GM23248 (cell line): Measurements from ENCODE around the gene NR5A2. TPM values are rescaled to one million over a fixed set of nuclear protein-coding genes. Genes with fewer than 3 reads are reported as not detected.

Experiments
- DNase-seq: peaks from one replicate; pipeline ENCODE4 v3.0.0-alpha.2; 2015
- H2AFZ ChIP-seq: fragments of 200-600 bp; sonication (generic); 2 replicates; pipeline ENCODE4 v1.6.1; 2016; ENCODE audit warnings: antibody characterized with exemption
- H3F3A ChIP-seq: fragments of 200-600 bp; sonication (generic); 2 replicates; pipeline ENCODE4 v1.6.1; 2016; ENCODE audit warnings: mild to moderate bottlenecking, antibody characterized with exemption, mixed run types; ENCODE audit not compliant: insufficient read depth
- H3K27ac ChIP-seq: fragments of 200-600 bp; sonication (generic); 2 replicates; pipeline ENCODE4 v1.5.1; 2016; ENCODE audit warnings: mild to moderate bottlenecking
- H3K27me3 ChIP-seq: fragments of 200-600 bp; sonication (generic); replicated peaks from 2 replicates; pipeline ENCODE4 v1.6.1; 2016; ENCODE audit warnings: mild to moderate bottlenecking; ENCODE audit not compliant: insufficient read depth
- H3K36me3 ChIP-seq: fragments of 200-600 bp; sonication (generic); 2 replicates; pipeline ENCODE4 v1.6.1; 2016; ENCODE audit warnings: low read depth, mild to moderate bottlenecking
- H3K4me1 ChIP-seq: fragments of 200-600 bp; sonication (generic); 2 replicates; pipeline ENCODE4 v1.6.1; 2016; ENCODE audit warnings: mild to moderate bottlenecking; ENCODE audit not compliant: insufficient read depth
- H3K4me2 ChIP-seq: fragments of 200-600 bp; sonication (generic); one replicate; pipeline ENCODE4 v1.6.1; 2016; ENCODE audit warnings: mild to moderate bottlenecking; ENCODE audit not compliant: unreplicated experiment
- H3K4me3 ChIP-seq: fragments of 200-600 bp; sonication (generic); 2 replicates; pipeline ENCODE4 v1.5.1; 2016; ENCODE audit warnings: mild to moderate bottlenecking
- H3K79me2 ChIP-seq: fragments of 200-600 bp; sonication (generic); 2 replicates; pipeline ENCODE4 v1.6.1; 2016; ENCODE audit warnings: mild to moderate bottlenecking; ENCODE audit not compliant: insufficient read depth
- H3K9ac ChIP-seq: fragments of 200-600 bp; sonication (generic); 2 replicates; pipeline ENCODE4 v1.6.1; 2016; ENCODE audit warnings: mild to moderate bottlenecking
- H3K9me2 ChIP-seq: fragments of 200-600 bp; sonication (generic); 2 replicates; pipeline ENCODE4 v1.6.1; 2016; ENCODE audit warnings: mixed run types, mild to moderate bottlenecking, moderate library complexity; ENCODE audit not compliant: insufficient read depth
- H3K9me3 ChIP-seq: fragments of 200-600 bp; sonication (generic); one replicate; pipeline ENCODE4 v1.6.1; 2017; ENCODE audit warnings: low read depth
- H4K20me1 ChIP-seq: fragments of 200-600 bp; sonication (generic); 2 replicates; pipeline ENCODE4 v1.6.0; 2016; ENCODE audit not compliant: insufficient read depth
- EZH2 ChIP-seq: fragments of 200-600 bp; sonication (generic); IDR thresholded peaks from 2 replicates; pipeline ENCODE4 v1.6.1; 2018; ENCODE audit warnings: antibody characterized with exemption, mild to moderate bottlenecking; ENCODE audit not compliant: insufficient read depth, poor library complexity, severe bottlenecking
- EZH2phosphoT487 ChIP-seq: fragments of 200-600 bp; sonication (generic); IDR thresholded peaks from 2 replicates; pipeline ENCODE4 v1.6.1; 2018; ENCODE audit warnings: antibody characterized with exemption, moderate library complexity, mild to moderate bottlenecking, low read depth; ENCODE audit not compliant: insufficient read depth
- WGBS, 2 experiments: methylation state at CpG; one replicate each; pipeline ENCODE4 v1.1.6; 2015 to 2017; ENCODE audit warnings: low lambda C conversion rate in 2 of 2, low coverage in 1 of 2; ENCODE audit errors: missing lambda C conversion rate in 2 of 2; 5-methylcytosine and 5-hydroxymethylcytosine counted together
- in situ Hi-C: fragments of 300-500 bp; cut with MboI; formaldehyde crosslinking; loops from 2 replicates; pipeline ENCODE4 v1.15.0; 2020
- polyA plus RNA-seq: library from polyadenylated mRNA; unstranded; fragments of >200 nt; fragmentation: Nextera tagmentation; extraction: Ambion mirVana; gene quantifications from 2 replicates; pipeline ENCODE4 v1.2.1, GENCODE V29; 2016
- total RNA-seq: library from RNA; depleted of rRNA; stranded (reverse); fragments of >200 nt; shearing (Covaris generic); gene quantifications from 2 replicates; pipeline ENCODE4 v1.2.3, GENCODE V29; 2014

The NR5A2 gene
- total and polyA plus RNA-seq, 2 experiments from 2014 or later, result 0.06 to 0.65 TPM

DNA sequence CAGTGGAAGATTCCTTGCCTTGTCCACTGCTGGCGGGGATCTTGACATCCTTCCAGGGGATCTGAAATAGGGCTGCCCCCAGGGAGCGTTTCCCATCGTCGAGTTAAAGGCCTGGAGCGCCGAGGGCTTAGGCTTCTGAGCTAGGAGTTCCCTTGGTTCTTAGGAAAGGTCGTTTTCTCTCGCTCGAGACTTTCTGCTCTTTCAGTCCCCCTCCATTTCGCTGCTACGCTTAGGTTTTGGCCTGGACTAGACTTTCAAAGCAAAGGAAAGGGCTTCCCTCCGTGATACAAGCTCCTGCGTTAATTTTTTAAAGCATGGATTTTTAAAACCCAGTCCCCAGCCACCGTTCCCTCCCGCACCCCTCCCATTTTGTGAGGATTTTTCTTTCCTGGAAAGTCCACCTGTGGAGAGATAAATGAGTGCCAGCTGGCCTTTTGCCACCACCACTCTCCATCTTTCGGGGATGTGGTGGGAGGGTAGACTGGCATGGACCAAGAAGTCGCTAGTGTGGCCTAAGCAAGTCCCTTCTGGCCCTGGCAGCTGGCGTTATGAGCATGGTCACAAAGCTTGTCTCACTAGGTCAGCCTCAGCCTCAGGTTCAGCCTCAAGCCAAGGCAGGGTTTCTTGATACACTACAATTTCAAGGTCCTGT lies 9.2 kb downstream of the NR5A2 start:
- Histone ChIP-seq H3K27me3 (peaks cover 90% of the 10 kb centered on the region), H3K27ac (no peak overlapping the region), H3K4me2 (no peak overlapping the region), H2AFZ (no peak overlapping the region), H3K79me2 (no peaks in the 10 kb centered on the region), H3F3A (no peaks in the 10 kb centered on the region), H3K9me3 (no peaks in the 10 kb centered on the region), H3K9me2 (no peaks in the 10 kb centered on the region), H3K9ac (no peak overlapping the region), H3K4me3 (no peak overlapping the region), H3K36me3 (no peaks in the 10 kb centered on the region), H3K4me1 (peaks cover 5% of the 10 kb centered on the region), H4K20me1 (no peaks in the 10 kb centered on the region)
- 40 to 45% methylated on average over 18 of the region's 18 CpGs for WGBS, 2 experiments
- in situ Hi-C loops, result no loop called here
- no peak for TF ChIP-seq EZH2
- no peak for TF ChIP-seq EZH2phosphoT487
- DNase-seq, result no peak

DNA sequence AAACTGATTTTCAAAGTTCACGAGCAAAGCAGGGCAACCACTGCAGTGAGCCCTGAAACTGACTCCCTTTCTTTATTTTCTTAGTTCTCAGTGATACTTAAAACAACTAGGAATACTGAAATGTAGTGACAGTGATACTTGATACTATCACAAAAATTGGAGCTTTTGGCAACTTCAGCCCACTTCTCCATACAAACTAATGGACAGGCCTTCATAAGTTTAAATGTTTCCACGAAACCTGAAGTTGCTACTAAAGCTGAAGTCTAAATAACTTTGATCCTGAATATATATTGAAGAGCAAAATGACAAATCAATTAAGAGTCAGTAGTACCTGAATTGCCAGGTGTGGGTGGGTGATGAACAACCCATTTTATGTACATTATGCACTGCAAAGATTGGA lies 10.0 kb downstream of the NR5A2 start:
- Histone ChIP-seq H3K27ac (no peak overlapping the region), H3K79me2 (no peaks in the 10 kb centered on the region), H3K9me2 (no peaks in the 10 kb centered on the region), H4K20me1 (no peaks in the 10 kb centered on the region), H2AFZ (no peak overlapping the region), H3K4me2 (no peak overlapping the region), H3K9ac (no peak overlapping the region), H3K27me3 (peaks cover 91% of the 10 kb centered on the region), H3K36me3 (no peaks in the 10 kb centered on the region), H3F3A (no peaks in the 10 kb centered on the region), H3K9me3 (no peaks in the 10 kb centered on the region), H3K4me3 (no peak overlapping the region), H3K4me1 (peaks cover 5% of the 10 kb centered on the region)
- TF ChIP-seq EZH2phosphoT487 (no peak; the same call in 1 of the 2 replicates), EZH2 (no peak)
- no peak for DNase-seq
- WGBS, 2 experiments, result 62 to 69% methylated on average over 2 of the region's 2 CpGs
- in situ Hi-C loops, result no loop called here

DNA sequence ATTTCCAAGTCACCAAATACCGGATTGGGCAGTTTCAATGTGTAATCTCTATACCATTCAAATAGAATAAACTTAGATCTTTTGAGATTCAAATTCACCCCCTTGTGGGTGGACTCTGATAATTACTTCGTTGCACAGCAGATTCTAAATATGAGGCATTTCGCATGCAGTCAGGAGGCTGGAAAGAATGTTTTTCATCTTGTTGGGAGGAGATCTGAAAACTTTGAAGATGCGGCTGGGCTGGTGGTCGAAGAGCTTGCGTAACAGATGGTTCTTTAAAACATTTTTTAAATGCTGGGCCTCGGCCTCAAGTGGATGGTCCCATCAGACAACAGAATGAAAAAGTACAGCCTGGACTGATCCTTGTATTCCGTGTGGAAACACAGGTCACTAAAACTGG lies 10.4 kb downstream of the NR5A2 start:
- Histone ChIP-seq H3K36me3 (no peaks in the 10 kb centered on the region), H3F3A (no peaks in the 10 kb centered on the region), H2AFZ (no peak overlapping the region), H4K20me1 (no peaks in the 10 kb centered on the region), H3K4me3 (no peak overlapping the region), H3K27ac (no peak overlapping the region), H3K79me2 (no peaks in the 10 kb centered on the region), H3K4me1 (peaks cover 5% of the 10 kb centered on the region), H3K9me2 (no peaks in the 10 kb centered on the region), H3K9me3 (no peaks in the 10 kb centered on the region), H3K4me2 (no peak overlapping the region), H3K9ac (no peak overlapping the region), H3K27me3 (peaks cover 91% of the 10 kb centered on the region)
- WGBS, 2 experiments, result 72 to 78% methylated on average over 8 of the region's 8 CpGs
- no peak for DNase-seq
- in situ Hi-C loops, result no loop called here
- TF ChIP-seq EZH2, result no peak
- TF ChIP-seq EZH2phosphoT487, result no peak

DNA sequence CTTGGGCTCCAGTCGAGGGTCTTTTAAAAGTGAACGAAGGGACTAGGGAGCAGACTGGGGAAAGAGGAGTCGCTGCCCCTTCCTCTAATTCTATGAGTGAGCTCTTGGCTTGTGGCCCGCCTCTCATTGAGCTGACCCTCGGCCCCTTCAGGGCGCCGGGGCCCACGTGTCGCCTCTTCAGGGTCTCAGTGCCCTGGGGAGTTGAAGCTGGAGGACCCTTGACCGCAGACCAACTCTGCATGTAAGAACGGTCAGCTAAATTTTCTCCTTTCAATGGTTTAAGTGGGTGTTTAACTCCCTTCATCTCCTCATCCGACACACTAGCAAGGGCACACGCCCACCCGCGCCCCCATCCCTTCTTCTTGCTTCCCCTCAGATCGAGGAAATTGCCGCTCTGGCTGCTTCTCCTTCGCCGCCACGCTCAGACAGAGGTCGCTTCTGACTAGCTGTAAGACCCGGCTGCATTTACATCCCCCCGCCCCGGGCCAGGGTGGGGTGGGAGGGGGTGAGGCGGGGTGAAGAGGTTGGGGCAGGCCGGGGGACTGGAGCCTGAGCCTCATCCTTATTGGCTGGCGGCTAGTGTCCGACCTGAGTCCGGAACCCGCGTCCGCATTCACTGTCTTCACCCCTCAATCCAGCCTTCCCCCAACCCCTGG lies 10.9 kb downstream of the NR5A2 start:
- H3K27me3 ChIP-seq, result peaks cover 91% of the 10 kb centered on the region
- TF ChIP-seq EZH2phosphoT487 (no peak), EZH2 (no peak)
- no peaks in the 10 kb centered on the region for H3K9me2 ChIP-seq
- H3K4me1 ChIP-seq, result peaks cover 5% of the 10 kb centered on the region
- H3K36me3 ChIP-seq, result no peaks in the 10 kb centered on the region
- no peaks in the 10 kb centered on the region for H3F3A ChIP-seq
- WGBS, 2 experiments, result 17 to 25% methylated on average over 18 to 32 of the region's 32 CpGs
- no peaks in the 10 kb centered on the region for H4K20me1 ChIP-seq
- no peak for DNase-seq
- peak overlapping the region; percentile 73 for H3K4me3 ChIP-seq
- no peak overlapping the region for H3K4me2 ChIP-seq
- no peak overlapping the region for H3K9ac ChIP-seq
- no peak overlapping the region for H3K27ac ChIP-seq
- peak overlapping the region; percentile 77 for H2AFZ ChIP-seq
- H3K79me2 ChIP-seq, result no peaks in the 10 kb centered on the region
- H3K9me3 ChIP-seq, result no peaks in the 10 kb centered on the region
- in situ Hi-C loops, result no loop called here
